Fibroblast of mammary gland (primary cell): ENCODE measurements around the gene PRRX2.

Experiments
- DNase-seq: peaks from one replicate; pipeline ENCODE4 v3.0.0-alpha.2; 2010; ENCODE audit warnings: low read depth
- H3K4me3 ChIP-seq: 2 replicates; pipeline ENCODE4 v1.5.1; 2011; ENCODE audit warnings: low read depth, mild to moderate bottlenecking, low read length, moderate library complexity; ENCODE audit not compliant: control insufficient read depth
- TF ChIP-seq, protein P1 (sequence below): conservative IDR thresholded peaks from 2 replicates; pipeline ENCODE4 v1.5.1; 2011; ENCODE audit warnings: low read depth, low read length, inconsistent platforms; ENCODE audit not compliant: control insufficient read depth, insufficient read depth

Gene PRRX2

DNA sequence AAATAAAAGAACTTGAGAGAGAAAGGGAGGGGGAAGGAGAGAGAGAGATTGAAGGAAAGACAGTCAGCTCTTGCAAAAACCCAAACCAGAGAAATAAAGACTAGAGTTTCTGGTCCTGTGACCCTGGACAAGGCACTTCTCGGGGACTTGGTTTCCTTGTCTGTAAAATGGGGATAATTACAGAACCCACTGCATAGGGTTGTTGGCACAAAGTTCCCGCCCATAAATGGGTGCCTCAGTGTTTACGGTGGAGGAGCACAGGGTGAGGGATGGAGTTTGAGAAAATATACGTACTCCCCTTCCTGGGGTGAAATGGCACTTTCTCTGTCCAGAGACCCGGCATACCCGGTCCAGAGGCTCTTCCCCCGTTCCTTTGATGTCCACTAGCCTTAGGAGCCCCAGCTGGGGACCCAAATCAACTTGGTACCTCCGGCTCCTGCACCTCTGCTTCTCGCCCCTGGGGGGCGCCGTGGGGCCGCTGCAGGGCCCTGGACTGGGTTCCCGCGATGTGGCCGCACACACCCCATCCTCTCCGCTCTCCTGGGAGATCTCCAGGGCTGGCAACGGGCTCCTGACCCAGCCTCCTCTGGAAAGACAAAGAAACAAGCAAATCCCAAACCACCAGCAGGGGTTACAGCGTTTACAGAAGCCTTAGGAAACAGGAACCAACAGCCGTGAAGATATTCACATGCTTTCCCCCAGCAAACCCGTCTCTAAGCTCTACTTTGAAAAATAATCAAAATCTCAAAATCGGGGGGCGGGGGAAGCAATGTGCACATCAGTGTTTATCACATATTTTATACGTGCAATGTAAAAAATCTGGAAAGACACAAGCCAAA lies 61.1 kb downstream of the PRRX2 start:
- peak; percentile 83 for DNase-seq
- TF ChIP-seq, protein P1, sequence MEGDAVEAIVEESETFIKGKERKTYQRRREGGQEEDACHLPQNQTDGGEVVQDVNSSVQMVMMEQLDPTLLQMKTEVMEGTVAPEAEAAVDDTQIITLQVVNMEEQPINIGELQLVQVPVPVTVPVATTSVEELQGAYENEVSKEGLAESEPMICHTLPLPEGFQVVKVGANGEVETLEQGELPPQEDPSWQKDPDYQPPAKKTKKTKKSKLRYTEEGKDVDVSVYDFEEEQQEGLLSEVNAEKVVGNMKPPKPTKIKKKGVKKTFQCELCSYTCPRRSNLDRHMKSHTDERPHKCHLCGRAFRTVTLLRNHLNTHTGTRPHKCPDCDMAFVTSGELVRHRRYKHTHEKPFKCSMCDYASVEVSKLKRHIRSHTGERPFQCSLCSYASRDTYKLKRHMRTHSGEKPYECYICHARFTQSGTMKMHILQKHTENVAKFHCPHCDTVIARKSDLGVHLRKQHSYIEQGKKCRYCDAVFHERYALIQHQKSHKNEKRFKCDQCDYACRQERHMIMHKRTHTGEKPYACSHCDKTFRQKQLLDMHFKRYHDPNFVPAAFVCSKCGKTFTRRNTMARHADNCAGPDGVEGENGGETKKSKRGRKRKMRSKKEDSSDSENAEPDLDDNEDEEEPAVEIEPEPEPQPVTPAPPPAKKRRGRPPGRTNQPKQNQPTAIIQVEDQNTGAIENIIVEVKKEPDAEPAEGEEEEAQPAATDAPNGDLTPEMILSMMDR, result peak; percentile 93
- no peak overlapping the region for H3K4me3 ChIP-seq

DNA sequence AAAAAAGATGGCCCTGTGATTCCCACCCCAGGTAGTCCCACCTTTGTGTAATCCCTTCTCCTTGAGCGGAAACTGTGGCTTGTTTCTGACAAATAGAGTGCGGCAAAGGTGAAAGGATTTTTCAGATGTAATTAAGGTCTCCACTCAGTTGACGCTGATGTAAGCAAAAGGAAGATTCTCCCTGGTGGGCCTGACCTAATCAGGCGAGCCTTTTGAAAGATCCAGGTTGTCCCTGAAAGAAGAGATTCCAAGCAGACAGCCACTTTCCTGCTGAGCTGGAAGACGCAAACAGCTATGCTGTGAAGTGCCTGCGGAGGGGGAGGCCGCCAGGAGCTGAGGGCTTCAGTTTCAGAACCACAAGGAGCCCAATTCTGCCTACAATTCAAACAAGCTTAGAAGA lies 63.3 kb downstream of the PRRX2 start:
- TF ChIP-seq, protein P1, result no peak
- H3K4me3 ChIP-seq, result no peak overlapping the region

DNA sequence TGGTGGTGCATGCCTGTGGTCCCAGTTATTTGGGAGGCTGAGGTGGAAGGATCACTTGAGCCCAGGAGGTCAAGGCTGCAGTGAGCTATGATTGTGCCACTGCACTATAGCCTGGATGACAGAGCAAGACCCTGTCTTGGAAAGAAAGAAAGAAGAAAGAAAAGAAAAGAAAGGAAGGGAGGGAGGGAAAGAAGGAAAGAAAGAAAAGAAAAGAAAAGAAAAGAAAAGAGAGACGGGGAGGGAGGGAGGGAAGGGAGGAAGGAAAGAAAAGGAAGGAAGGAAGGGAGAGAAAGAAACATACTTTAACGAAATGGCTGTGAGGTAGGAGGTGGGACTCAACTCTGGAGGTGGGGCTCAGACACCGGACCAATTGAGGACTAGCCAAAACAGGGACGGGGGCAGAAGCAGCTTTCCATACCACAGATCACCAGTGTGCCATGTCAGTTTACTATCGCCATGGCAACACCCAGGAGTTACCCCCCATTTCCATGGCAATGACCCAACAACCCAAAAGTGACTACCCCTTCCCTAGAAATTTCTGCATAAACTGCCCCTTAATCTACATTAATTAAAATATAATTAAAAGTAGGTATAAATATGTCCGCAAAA lies 66.1 kb downstream of the PRRX2 start:
- TF ChIP-seq, protein P1, result no peak
- no peak overlapping the region for H3K4me3 ChIP-seq
- DNase-seq, result no peak

More for the DNA sequence above, 63.3 kb downstream of the PRRX2 start:
- no peak for DNase-seq

DNA sequence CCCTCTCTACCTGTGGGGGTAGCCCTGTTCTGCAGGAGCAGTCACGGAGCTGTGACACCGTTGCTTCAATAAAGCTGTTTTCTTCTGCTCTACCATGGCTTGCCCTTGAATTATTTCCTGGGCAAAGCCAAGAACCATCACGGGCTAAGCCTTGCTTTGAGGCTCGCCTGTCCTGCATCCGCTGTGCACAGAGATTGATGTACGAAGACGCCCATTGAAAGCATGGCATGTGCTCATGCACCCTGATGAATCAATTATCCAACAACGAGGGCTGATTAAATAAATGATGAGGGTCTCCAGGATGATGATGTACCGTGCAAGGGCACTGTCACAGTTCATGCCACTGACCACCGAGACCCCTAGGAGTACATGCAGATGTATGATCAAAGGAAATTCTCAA lies 66.7 kb downstream of the PRRX2 start:
- no peak overlapping the region for H3K4me3 ChIP-seq
- DNase-seq, result no peak
- TF ChIP-seq, protein P1, result no peak

DNA sequence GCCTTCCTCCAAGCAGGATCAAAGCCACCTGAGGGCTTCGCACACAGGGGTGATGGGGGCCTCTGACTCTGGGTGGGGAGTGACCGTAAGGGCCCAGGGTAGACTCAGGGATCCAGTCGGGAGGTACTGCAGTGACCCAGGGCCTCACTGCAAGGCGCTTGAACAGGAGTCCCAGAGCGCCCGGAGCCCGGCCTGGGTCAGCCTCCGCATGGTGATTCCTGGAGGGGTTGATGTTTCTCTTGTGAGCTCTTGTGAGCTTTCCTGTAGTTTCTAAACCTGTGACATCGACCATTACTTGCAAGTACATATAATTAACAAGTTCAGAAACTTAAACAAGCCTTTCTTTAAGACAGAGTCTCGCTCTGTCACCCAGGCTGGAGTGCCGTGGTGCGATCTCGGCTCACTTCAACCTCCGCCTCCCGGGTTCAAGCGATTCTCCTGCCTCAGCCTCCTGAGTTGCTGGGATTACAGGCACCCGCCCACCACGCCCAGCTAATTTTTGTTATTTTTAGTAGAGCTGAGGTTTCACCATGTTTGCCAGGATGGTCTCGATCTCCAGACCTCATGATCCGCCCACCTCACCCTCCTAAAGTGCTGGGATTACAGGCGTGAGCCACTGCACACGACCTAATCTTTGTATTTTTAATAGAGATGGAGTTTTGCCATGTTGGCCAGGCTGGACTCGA lies 67.6 kb downstream of the PRRX2 start:
- TF ChIP-seq, protein P1, result no peak
- no peak overlapping the region for H3K4me3 ChIP-seq
- DNase-seq, result no peak

DNA sequence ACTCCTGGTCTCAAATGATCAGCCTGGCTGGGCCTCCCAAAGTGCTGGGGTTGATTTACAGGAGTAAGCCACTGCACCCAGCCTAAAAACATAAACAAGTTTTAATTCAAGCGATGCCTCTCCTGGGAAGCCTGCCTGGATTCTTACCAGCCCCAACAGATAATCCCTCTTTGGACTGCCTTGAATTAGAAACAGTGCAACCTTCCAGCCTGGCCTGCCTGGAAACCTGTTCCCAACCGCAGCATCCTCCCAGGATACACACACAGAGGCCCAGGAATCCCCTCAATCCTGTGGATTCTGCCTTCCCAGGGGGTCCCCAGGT lies 68.1 kb downstream of the PRRX2 start:
- TF ChIP-seq, protein P1, result no peak
- no peak overlapping the region for H3K4me3 ChIP-seq
- no peak for DNase-seq
